Measurements from ENCODE around the gene SRD5A1. TPM values are rescaled to one million over a fixed set of nuclear protein-coding genes. Genes with fewer than 3 reads are reported as not detected.

Gene SRD5A1
- total and polyA plus RNA-seq, 2 experiments from 2014 or later, result 18.2 to 87.3 TPM

DNA sequence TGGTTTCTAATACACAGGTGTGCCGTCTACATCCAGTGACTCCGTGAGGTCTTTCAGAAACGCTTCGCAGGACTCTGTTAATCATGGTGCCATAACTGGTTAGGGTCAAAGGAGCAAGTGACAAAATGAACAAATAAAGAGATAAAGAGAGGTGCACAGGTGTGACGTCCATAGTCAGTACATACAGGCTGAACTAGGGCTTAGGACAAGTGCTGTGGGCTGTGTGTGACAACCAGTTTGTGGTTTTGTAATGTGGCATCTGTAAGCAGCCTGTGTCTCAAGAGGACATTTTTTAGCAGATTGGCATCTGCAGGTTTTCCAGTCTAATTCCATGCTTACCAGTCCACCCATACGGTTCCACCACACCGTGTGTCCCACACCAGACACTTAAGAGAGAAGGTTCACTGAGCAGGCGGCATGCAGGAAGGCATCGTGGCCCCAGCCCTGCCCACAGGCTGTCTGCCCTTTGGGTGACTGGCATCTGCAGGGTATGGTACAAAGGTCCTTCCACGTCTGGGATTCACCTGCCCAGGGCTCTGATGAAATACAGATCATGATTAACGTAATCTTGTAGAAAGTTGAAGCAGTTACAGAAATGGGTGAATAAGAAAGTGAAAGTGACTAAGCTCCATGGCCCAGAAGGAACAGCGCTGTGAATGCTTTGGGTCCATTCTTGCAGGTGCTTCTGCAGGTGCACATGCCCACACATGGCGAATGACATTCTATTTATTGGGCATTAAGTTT, 26.9 kb downstream of the SRD5A1 start:
- ATAC-seq (no peak), DNase-seq (ENCODE audit: low spot score) (no peak)
- Histone ChIP-seq H3K79me2 (replicated peaks; ENCODE audit: insufficient read depth) (no peaks in the 10 kb centered on the region), H3K4me3 (no peak overlapping the region), H3K4me2 (no peak overlapping the region), H3K27me3 (ENCODE audit: insufficient read depth) (no peaks in the 10 kb centered on the region), H3F3A (replicated peaks; ENCODE audit: low read depth) (no peaks in the 10 kb centered on the region), H4K20me1 (replicated peaks; ENCODE audit: insufficient read depth) (no peaks in the 10 kb centered on the region; the same call in 1 of the 2 replicates), H2AFZ (no peak overlapping the region), H3K27ac (ENCODE audit: low read depth) (no peak overlapping the region), H3K36me3 (ENCODE audit: insufficient read depth) (peaks cover 8% of the 10 kb centered on the region; the same call in 1 of the 2 replicates), H3K4me1 (ENCODE audit: insufficient read depth) (no peaks in the 10 kb centered on the region), H3K9me2 (ENCODE audit: insufficient read depth) (no peaks in the 10 kb centered on the region)
- no peak overlapping the region for H3K27ac Mint-ChIP-seq
- H3K9me3 Mint-ChIP-seq, result no peaks in the 10 kb centered on the region
- peaks cover 5% of the 10 kb centered on the region for H3K4me1 Mint-ChIP-seq
- H3K36me3 Mint-ChIP-seq (ENCODE audit: low read depth), result peaks cover 40% of the 10 kb centered on the region
- H3K4me3 Mint-ChIP-seq, result no peak overlapping the region
- TF ChIP-seq POLR2AphosphoS5 (IDR thresholded peaks at IDR 0.05; ENCODE audit: low read depth), result no peak
- TF ChIP-seq, protein P1, sequence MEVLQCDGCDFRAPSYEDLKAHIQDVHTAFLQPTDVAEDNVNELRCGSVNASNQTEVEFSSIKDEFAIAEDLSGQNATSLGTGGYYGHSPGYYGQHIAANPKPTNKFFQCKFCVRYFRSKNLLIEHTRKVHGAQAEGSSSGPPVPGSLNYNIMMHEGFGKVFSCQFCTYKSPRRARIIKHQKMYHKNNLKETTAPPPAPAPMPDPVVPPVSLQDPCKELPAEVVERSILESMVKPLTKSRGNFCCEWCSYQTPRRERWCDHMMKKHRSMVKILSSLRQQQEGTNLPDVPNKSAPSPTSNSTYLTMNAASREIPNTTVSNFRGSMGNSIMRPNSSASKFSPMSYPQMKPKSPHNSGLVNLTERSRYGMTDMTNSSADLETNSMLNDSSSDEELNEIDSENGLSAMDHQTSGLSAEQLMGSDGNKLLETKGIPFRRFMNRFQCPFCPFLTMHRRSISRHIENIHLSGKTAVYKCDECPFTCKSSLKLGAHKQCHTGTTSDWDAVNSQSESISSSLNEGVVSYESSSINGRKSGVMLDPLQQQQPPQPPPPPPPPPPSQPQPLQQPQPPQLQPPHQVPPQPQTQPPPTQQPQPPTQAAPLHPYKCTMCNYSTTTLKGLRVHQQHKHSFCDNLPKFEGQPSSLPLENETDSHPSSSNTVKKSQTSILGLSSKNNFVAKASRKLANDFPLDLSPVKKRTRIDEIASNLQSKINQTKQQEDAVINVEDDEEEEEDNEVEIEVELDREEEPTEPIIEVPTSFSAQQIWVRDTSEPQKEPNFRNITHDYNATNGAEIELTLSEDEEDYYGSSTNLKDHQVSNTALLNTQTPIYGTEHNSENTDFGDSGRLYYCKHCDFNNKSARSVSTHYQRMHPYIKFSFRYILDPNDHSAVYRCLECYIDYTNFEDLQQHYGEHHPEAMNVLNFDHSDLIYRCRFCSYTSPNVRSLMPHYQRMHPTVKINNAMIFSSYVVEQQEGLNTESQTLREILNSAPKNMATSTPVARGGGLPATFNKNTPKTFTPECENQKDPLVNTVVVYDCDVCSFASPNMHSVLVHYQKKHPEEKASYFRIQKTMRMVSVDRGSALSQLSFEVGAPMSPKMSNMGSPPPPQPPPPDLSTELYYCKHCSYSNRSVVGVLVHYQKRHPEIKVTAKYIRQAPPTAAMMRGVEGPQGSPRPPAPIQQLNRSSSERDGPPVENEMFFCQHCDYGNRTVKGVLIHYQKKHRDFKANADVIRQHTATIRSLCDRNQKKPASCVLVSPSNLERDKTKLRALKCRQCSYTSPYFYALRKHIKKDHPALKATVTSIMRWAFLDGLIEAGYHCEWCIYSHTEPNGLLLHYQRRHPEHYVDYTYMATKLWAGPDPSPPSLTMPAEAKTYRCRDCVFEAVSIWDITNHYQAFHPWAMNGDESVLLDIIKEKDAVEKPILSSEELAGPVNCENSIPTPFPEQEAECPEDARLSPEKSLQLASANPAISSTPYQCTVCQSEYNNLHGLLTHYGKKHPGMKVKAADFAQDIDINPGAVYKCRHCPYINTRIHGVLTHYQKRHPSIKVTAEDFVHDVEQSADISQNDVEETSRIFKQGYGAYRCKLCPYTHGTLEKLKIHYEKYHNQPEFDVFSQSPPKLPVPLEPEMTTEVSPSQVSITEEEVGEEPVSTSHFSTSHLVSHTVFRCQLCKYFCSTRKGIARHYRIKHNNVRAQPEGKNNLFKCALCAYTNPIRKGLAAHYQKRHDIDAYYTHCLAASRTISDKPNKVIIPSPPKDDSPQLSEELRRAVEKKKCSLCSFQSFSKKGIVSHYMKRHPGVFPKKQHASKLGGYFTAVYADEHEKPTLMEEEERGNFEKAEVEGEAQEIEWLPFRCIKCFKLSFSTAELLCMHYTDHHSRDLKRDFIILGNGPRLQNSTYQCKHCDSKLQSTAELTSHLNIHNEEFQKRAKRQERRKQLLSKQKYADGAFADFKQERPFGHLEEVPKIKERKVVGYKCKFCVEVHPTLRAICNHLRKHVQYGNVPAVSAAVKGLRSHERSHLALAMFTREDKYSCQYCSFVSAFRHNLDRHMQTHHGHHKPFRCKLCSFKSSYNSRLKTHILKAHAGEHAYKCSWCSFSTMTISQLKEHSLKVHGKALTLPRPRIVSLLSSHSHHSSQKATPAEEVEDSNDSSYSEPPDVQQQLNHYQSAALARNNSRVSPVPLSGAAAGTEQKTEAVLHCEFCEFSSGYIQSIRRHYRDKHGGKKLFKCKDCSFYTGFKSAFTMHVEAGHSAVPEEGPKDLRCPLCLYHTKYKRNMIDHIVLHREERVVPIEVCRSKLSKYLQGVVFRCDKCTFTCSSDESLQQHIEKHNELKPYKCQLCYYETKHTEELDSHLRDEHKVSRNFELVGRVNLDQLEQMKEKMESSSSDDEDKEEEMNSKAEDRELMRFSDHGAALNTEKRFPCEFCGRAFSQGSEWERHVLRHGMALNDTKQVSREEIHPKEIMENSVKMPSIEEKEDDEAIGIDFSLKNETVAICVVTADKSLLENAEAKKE (CRISPR knock-in tag; IDR thresholded peaks at IDR 0.05), result no peak
- peaks cover 5% of the 10 kb centered on the region for H3K27me3 Mint-ChIP-seq (ENCODE audit: insufficient read depth, low read depth, poor library complexity)

DNA sequence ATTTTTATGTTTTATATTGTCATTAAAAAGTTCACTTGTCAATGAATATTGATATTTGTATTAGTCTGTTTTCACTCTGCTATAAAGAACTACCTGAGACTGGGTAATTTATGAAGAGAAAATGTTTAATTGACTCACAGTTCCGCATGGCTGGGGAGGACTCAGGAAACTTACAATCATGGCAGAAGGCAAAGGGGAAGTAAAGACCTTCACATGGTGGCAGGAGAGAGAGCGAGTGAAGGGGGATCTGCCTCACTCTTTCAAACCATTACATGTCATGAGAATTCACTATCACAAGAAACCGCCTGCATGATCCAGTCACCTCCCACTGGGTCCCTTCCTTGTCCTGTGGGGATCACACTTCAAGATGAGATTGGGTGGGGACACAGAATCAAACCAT, 27.4 kb downstream of the SRD5A1 start:
- H3K27me3 Mint-ChIP-seq (ENCODE audit: insufficient read depth, low read depth, poor library complexity), result peaks cover 5% of the 10 kb centered on the region
- H3K4me1 Mint-ChIP-seq, result peaks cover 8% of the 10 kb centered on the region
- Histone ChIP-seq H3K4me2 (no peak overlapping the region), H4K20me1 (replicated peaks; ENCODE audit: insufficient read depth) (no peaks in the 10 kb centered on the region; the same call in 1 of the 2 replicates), H3K4me3 (no peak overlapping the region), H3K36me3 (ENCODE audit: insufficient read depth) (peaks cover 8% of the 10 kb centered on the region; the same call in 1 of the 2 replicates), H3K4me1 (ENCODE audit: insufficient read depth) (peaks cover 4% of the 10 kb centered on the region; the same call in 1 of the 2 replicates), H2AFZ (no peak overlapping the region), H3K27me3 (ENCODE audit: insufficient read depth) (no peaks in the 10 kb centered on the region), H3K79me2 (replicated peaks; ENCODE audit: insufficient read depth) (no peaks in the 10 kb centered on the region), H3K9me2 (ENCODE audit: insufficient read depth) (no peaks in the 10 kb centered on the region), H3K27ac (ENCODE audit: low read depth) (no peak overlapping the region), H3F3A (replicated peaks; ENCODE audit: low read depth) (no peaks in the 10 kb centered on the region)
- no peak for TF ChIP-seq STAT1 (IDR thresholded peaks at IDR 0.05; ENCODE audit: unreplicated experiment)
- TF ChIP-seq, protein P1 (CRISPR knock-in tag; IDR thresholded peaks at IDR 0.05), result no peak
- no peak for TF ChIP-seq EZH2phosphoT487 (IDR thresholded peaks at IDR 0.05; ENCODE audit: unreplicated experiment)
- no peak for TF ChIP-seq ZNF114 (CRISPR knock-in tag; IDR thresholded peaks at IDR 0.05)
- ATAC-seq, result no peak
- DNase-seq (ENCODE audit: low spot score), result no peak
- no peaks in the 10 kb centered on the region for H3K9me3 Mint-ChIP-seq
- peak overlapping the region; percentile 17; the same call in 1 of the 2 replicates for H3K27ac Mint-ChIP-seq
- H3K36me3 Mint-ChIP-seq (ENCODE audit: low read depth), result peaks cover 34% of the 10 kb centered on the region
- H3K4me3 Mint-ChIP-seq, result no peak overlapping the region
